HUES6 (cell line): Measurements from ENCODE around the gene CCR3.

Experiments
- H3K27ac ChIP-seq: 2 replicates; pipeline ENCODE4 v1.7.0; 2013; ENCODE audit warnings: low read depth, mild to moderate bottlenecking, low read length, inconsistent platforms
- H3K27me3 ChIP-seq: 2 replicates; pipeline ENCODE4 v1.6.1; 2013; ENCODE audit warnings: low read length; ENCODE audit not compliant: control insufficient read depth, insufficient read depth
- H3K36me3 ChIP-seq: 2 replicates; pipeline ENCODE4 v1.6.1; 2013; ENCODE audit warnings: low read length; ENCODE audit not compliant: control insufficient read depth, insufficient read depth
- H3K4me1 ChIP-seq: 2 replicates; pipeline ENCODE4 v1.6.1; 2013; ENCODE audit warnings: low read length; ENCODE audit not compliant: control insufficient read depth, insufficient read depth
- H3K4me3 ChIP-seq: 2 replicates; pipeline ENCODE4 v1.5.1; 2013; ENCODE audit warnings: low read depth, low read length
- H3K9ac ChIP-seq: one replicate; pipeline ENCODE4 v1.6.1; 2013; ENCODE audit warnings: mild to moderate bottlenecking, low read length
- H3K9me3 ChIP-seq: 2 replicates; pipeline ENCODE4 v1.6.1; 2013; ENCODE audit warnings: low read depth, low read length; ENCODE audit not compliant: control insufficient read depth, insufficient read depth

CCR3 gene

DNA sequence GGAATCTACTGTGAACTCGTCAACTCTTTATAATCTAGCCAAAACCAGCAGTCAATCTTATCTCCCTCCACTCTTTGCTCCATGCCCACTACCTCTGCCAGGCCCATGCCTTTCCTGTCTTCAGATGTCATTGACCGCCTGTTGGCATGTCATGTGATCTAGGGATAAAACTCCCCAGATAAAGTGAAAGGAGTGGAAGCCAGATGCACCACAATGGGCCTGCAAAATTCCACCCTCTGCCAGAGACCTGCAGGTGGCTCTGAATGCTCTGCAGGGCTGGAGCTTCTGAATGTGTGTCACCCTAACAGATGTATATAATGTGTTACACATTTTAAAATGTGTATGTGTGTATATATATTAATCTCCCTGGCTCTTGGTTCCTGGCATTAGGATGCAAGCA lies 2.3 kb upstream of the CCR3 start:
- Histone ChIP-seq H3K9me3 (no peaks in the 10 kb centered on the region), H3K4me3 (no peak overlapping the region), H3K27ac (no peak overlapping the region), H3K4me1 (peaks cover 14% of the 10 kb centered on the region), H3K36me3 (no peaks in the 10 kb centered on the region), H3K9ac (no peak overlapping the region), H3K27me3 (no peaks in the 10 kb centered on the region)

DNA sequence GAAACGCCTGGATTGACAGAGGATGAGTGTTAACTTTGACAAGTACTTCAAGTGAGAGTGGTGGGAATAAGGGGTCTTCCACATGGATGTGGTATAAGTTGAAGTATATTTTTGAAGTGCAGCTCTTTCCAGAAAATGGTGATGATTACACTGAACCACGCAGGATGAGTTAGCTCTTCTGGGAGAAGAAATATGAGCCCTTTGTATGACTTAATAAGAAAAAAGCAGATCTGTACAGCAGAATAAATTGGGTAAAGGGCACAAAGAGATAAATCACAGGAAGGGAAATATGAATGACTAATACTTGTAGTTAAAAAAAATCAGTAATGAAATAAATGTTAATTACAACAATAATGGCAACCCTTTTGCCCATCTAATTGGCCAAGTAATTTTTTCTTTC lies 1.3 kb downstream of the CCR3 start:
- Histone ChIP-seq H3K4me1 (peaks cover 15% of the 10 kb centered on the region), H3K36me3 (no peaks in the 10 kb centered on the region), H3K27ac (no peak overlapping the region), H3K9me3 (no peaks in the 10 kb centered on the region), H3K4me3 (no peak overlapping the region), H3K27me3 (no peaks in the 10 kb centered on the region), H3K9ac (no peak overlapping the region)

DNA sequence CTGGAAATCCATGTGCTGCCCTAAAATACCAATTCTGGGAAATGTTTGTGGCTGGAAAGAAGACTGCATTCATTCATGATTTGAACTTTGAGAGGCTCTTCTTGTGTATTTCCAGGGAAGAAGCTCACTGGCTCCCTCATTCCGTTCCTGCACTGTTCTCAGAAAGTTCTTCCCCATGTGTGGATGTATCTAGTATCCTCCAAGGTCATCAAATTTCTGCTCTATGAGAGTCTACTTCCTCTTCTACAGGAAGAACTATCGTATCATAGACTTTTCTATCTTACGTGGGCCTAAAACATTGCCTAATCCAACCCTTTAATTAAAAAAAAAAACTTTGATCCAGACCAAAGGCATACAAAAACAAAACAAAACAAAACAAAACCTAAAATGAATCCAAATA lies 2.9 kb downstream of the CCR3 start:
- no peak overlapping the region for H3K9ac ChIP-seq
- no peaks in the 10 kb centered on the region for H3K36me3 ChIP-seq
- H3K4me1 ChIP-seq, result peaks cover 4% of the 10 kb centered on the region; the same call in 1 of the 2 replicates
- H3K27me3 ChIP-seq, result no peaks in the 10 kb centered on the region
- H3K9me3 ChIP-seq, result no peaks in the 10 kb centered on the region
- H3K4me3 ChIP-seq, result no peak overlapping the region
- H3K27ac ChIP-seq, result no peak overlapping the region

DNA sequence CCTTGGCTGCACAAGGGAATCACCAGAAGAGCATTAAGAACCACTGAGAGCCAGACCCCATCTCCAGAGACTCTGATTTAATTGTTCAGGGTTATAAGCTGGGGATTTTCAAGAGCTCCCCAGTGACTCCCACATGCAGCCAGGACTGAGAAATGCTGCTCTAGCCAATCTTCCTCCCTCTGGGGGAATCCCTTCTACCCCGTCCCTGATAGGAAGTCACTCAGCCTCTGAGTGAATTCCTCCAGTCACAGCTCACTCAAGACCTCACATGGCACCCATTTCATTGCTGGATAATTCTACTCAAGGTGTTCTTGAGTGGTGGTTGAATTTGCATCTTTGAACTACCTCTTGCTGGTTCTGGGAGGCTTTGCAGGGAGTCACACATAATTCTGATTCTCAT lies 10.7 kb downstream of the CCR3 start:
- H3K4me3 ChIP-seq, result no peak overlapping the region

DNA sequence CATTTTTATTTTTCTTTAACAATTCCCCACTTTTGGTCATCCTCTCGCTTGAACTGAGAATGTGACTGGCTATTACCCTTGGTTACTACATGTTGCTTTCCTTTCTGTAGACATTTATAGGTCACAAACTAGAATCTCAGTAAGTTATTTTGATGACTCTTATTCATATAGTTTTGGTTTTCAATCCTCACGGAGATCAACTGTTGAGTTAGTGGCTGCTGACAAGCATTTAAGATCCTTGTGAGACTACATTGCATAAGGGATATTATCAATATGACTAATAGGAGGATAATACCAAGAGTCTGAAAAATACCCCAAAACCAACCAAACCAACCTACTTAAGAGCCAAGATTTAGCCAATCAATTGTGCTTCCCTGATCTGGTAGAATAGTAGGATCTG lies 16.3 kb downstream of the CCR3 start:
- Histone ChIP-seq H3K9ac (no peak overlapping the region), H3K27me3 (no peaks in the 10 kb centered on the region), H3K4me3 (no peak overlapping the region), H3K9me3 (peaks cover 6% of the 10 kb centered on the region), H3K4me1 (no peaks in the 10 kb centered on the region), H3K27ac (no peak overlapping the region), H3K36me3 (no peaks in the 10 kb centered on the region)

More for the DNA sequence above, 10.7 kb downstream of the CCR3 start:
- no peak overlapping the region for H3K9ac ChIP-seq
- no peak overlapping the region for H3K27ac ChIP-seq
- no peaks in the 10 kb centered on the region; the same call in 1 of the 2 replicates for H3K4me1 ChIP-seq
- H3K36me3 ChIP-seq, result no peaks in the 10 kb centered on the region
- H3K9me3 ChIP-seq, result no peaks in the 10 kb centered on the region
- H3K27me3 ChIP-seq, result no peaks in the 10 kb centered on the region

DNA sequence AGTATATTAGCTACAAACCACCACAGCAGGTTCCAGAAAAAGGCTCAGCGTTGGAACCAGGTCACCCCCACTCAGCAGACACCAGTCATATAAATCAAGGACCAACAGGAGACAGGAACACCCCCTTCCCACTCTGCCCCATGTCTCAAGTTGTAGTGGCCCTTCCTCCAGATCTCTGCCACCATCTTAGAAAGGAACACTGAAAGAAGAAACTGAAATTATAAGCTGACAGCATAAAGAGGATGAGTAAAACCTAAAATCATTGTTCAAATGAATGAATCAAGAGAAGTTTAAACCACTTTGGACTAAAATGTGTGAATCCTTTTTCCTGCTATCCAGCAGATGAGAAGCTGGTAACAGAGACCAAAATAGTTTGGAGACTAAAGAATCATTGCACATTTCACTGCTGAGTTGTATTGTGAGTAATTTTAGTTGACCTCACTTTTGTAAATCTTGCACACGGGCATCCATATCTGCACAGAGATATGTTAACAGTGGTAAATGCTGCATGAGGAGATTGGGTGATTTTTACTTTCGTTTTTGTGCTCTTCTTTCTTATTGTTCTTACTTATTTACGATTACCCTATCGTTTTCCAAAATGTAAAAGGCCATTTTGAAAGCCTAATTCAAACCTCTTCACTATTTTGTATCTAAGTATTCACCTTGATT lies 19.8 kb downstream of the CCR3 start:
- no peak overlapping the region for H3K27ac ChIP-seq
- no peaks in the 10 kb centered on the region for H3K27me3 ChIP-seq

DNA sequence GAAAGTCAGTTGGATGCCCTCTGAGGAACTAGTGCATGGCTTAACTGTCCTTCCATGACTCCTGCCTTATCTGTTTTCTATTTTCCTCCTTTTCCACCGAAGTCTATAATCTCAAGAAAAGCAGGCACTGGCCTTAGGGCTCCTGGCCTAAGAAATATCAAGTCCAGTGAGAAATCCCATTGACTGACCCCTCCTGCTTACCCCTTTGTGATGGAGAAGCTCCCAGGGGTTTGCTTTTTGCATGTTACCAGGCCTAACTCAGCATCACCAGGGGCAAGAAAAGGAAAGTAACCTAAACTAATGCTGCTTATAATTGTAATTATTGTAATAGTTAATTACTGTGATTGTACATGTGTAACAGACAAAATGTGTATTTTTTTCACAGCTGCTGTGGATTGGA lies 21.7 kb downstream of the CCR3 start:
- Histone ChIP-seq H3K4me1 (peaks cover 6% of the 10 kb centered on the region; the same call in 1 of the 2 replicates), H3K36me3 (no peaks in the 10 kb centered on the region), H3K27ac (no peak overlapping the region), H3K27me3 (no peaks in the 10 kb centered on the region), H3K4me3 (no peak overlapping the region), H3K9me3 (peaks cover 6% of the 10 kb centered on the region), H3K9ac (no peak overlapping the region)

More for the DNA sequence above, 19.8 kb downstream of the CCR3 start:
- Histone ChIP-seq H3K4me3 (no peak overlapping the region), H3K4me1 (peaks cover 6% of the 10 kb centered on the region; the same call in 1 of the 2 replicates), H3K36me3 (no peaks in the 10 kb centered on the region), H3K9ac (no peak overlapping the region), H3K9me3 (peaks cover 6% of the 10 kb centered on the region)

DNA sequence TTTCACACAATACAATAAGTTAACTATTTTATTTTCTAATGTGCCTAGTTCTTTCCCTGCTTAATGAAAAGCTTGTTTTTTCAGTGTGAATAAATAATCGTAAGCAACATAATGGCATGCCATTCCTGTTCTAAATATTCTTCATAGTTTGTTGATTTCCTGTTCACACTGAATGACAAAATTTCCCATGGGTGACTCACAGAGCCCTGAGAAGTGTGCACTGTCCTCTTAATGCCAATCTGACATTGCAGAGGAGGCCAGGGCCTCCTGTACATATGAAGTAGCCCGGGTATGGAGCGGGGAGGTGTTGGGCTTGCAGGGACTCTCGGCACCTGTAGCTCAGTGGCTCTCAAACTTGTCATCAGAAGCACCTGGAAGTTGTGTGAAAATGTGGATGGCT lies 24.3 kb downstream of the CCR3 start:
- peaks cover 6% of the 10 kb centered on the region; the same call in 1 of the 2 replicates for H3K4me1 ChIP-seq
- H3K27me3 ChIP-seq, result no peaks in the 10 kb centered on the region

DNA sequence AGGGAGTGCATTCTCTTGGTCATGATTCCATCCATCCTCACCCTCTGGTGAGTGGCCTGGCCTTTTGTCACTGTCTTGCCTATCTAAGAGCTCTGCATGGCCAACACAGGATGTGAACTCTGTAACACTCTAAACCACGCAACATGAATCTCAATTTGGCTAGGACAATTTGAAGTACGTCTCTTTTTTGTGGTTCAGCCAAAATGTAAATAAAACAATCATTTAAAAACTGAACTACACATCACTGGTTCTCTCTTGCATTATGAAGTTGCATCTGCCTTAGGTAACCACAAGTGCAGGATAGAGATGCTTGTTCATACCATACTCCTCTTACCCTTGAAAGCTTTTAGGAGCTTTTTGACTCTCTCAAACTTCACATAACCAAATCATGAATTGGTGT lies 27.3 kb downstream of the CCR3 start:
- no peak overlapping the region for H3K9ac ChIP-seq
- no peaks in the 10 kb centered on the region for H3K27me3 ChIP-seq

More for the DNA sequence above, 24.3 kb downstream of the CCR3 start:
- Histone ChIP-seq H3K9me3 (peaks cover 5% of the 10 kb centered on the region; the same call in 1 of the 2 replicates), H3K4me3 (no peak overlapping the region), H3K9ac (no peak overlapping the region), H3K36me3 (no peaks in the 10 kb centered on the region), H3K27ac (no peak overlapping the region)

DNA sequence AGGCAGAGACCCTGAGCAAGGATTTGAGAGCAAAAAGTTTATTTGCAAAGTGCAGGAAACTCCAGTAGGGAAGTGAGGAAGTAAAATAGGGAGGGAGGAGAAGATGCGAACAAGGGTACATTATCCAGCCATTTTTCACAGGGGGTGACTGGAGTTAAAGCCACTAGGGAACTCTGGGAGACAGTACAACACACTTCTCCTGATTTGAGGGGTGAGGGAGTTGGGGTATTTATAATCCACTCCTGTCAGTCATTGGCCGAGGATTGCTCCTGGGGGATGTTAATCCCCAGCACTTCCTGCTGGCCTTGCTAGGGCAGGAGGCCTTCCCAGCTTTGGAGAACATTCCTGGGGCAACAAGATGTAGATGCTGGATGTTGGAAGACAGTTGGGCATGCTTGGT lies 28.2 kb downstream of the CCR3 start:
- peaks cover 5% of the 10 kb centered on the region; the same call in 1 of the 2 replicates for H3K9me3 ChIP-seq
- no peak overlapping the region for H3K27ac ChIP-seq

More for the DNA sequence above, 27.3 kb downstream of the CCR3 start:
- no peaks in the 10 kb centered on the region for H3K36me3 ChIP-seq
- H3K27ac ChIP-seq, result no peak overlapping the region
- H3K9me3 ChIP-seq, result peaks cover 5% of the 10 kb centered on the region; the same call in 1 of the 2 replicates
- H3K4me3 ChIP-seq, result no peak overlapping the region
- no peaks in the 10 kb centered on the region for H3K4me1 ChIP-seq

DNA sequence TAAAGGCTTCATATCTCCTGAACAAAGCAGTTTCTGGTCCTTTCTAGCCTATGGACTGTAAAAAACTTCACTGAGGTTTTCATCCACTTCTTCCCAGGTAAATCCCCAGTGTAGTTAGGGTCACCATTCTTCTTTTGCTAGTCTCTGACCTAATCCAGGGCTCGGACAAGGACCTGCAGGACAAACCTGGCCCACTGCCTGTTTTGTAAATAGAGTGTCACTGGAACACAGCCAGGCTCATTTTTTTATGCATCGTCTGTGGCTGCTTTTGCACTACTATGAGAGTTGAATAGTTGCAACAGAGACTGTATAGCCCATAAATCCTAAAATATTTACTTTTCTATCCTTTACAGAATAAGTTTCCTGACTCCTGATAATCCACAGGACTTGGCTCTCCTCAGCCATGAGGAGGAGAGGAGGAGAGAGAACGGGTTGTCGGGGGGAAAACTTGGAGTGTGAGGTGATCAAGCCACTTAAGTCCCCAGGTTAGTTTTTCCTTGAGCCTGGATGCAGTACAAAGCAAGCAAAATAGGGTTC lies 29.0 kb downstream of the CCR3 start:
- Histone ChIP-seq H3K36me3 (no peaks in the 10 kb centered on the region), H3K27ac (no peak overlapping the region), H3K9me3 (peaks cover 5% of the 10 kb centered on the region; the same call in 1 of the 2 replicates), H3K4me3 (no peak overlapping the region), H3K27me3 (no peaks in the 10 kb centered on the region), H3K4me1 (no peaks in the 10 kb centered on the region), H3K9ac (no peak overlapping the region)

More for the DNA sequence above, 28.2 kb downstream of the CCR3 start:
- H3K36me3 ChIP-seq, result no peaks in the 10 kb centered on the region
- H3K27me3 ChIP-seq, result no peaks in the 10 kb centered on the region
- H3K9ac ChIP-seq, result no peak overlapping the region
- no peaks in the 10 kb centered on the region for H3K4me1 ChIP-seq
- H3K4me3 ChIP-seq, result no peak overlapping the region
